Uterus (tissue), 2 donors: Measurements from ENCODE around the gene EFNA4.

Experiments used
- POLR2A ChIP-seq, 2 donors: fragments of 450-650 bp; IDR thresholded peaks; one replicate each; pipeline ENCODE4 v1.6.1; 2016; ENCODE audit warnings: antibody characterized with exemption in 2 of 2, mild to moderate bottlenecking in 1 of 2, moderate library complexity in 1 of 2
- TF ChIP-seq, protein P1 (sequence below), 4 experiments: fragments of 200-600 bp in 2 of 4; fragments of 450-650 bp in 2 of 4; sonication (generic) in 2 of 4; IDR thresholded peaks; one replicate each; pipeline ENCODE4 v1.5.1; 2016 to 2019; ENCODE audit warnings: antibody characterized with exemption in 4 of 4, mild to moderate bottlenecking in 2 of 4, moderate library complexity in 1 of 4

DNA sequence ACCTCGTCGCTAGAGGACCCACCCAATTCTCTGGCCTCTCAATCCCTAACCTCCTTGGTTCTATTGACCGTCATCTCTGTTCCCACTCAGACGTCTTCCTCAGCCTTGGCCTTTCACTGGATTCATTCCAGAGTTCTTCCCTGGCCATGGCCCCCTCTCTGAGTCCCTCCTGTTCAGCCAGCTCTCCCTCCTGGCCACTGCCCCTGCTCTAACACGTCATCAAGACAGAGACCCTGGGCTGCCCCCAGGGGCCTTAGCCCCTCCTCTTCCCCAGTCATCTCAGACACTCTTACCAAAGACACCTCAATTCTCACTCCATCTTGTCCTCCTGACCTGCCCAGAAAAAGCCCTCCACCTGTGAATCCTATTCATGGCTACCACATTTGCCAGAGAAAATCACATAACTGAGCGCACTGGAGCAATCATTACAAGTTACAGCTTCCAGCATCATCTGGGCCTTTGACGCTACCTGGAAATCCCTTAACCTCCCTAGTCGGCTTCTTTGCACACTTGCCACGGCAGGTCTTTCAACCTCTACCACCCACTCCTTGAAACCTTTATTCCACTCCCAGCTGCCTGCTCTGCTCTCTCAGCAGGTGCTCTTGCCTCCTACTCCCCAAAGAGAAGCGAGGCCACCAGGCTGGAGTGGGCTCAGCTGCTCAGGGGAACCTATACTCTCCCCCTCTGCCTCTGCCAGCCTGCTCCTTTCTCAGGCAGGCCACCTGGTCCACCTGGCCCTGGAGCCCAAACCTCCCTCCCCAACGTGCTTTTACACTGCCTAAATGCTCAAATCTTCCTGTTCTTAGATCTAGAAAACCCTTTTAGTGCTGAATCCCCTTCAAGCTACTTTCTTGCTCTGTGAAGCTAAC, 43.9 kb upstream of the EFNA4 start:
- TF ChIP-seq, protein P1, sequence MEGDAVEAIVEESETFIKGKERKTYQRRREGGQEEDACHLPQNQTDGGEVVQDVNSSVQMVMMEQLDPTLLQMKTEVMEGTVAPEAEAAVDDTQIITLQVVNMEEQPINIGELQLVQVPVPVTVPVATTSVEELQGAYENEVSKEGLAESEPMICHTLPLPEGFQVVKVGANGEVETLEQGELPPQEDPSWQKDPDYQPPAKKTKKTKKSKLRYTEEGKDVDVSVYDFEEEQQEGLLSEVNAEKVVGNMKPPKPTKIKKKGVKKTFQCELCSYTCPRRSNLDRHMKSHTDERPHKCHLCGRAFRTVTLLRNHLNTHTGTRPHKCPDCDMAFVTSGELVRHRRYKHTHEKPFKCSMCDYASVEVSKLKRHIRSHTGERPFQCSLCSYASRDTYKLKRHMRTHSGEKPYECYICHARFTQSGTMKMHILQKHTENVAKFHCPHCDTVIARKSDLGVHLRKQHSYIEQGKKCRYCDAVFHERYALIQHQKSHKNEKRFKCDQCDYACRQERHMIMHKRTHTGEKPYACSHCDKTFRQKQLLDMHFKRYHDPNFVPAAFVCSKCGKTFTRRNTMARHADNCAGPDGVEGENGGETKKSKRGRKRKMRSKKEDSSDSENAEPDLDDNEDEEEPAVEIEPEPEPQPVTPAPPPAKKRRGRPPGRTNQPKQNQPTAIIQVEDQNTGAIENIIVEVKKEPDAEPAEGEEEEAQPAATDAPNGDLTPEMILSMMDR (IDR thresholded peaks at IDR 0.05): no peak
- TF ChIP-seq POLR2A (IDR thresholded peaks at IDR 0.05): no peak
